Measurements from ENCODE around the gene GRM1. TPM values are rescaled to one million over a fixed set of nuclear protein-coding genes. Genes with fewer than 3 reads are reported as not detected.

GRM1 gene
- polyA plus RNA-seq, 3 donors: not detected

DNA sequence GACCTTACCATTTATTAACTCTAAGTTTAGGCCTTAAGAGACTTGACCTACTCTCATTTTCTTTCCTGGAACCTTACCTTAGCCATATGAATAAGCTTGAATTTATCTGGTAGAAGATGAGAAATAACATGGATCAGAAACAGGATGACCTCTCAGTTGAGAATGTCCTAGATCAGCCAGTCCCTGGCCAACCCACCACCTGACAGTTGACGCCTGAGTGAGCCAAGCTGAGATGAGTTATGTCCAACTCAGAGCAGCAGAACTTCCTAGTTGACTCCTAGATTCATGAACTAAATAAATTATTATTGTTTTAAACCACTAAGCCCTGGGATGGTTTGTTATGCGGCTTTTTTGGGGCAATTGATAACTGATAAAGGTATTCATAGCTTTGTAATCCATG is 281.8 kb downstream of the GRM1 start:
- Histone ChIP-seq H3K9ac (ENCODE audit: insufficient read depth, low read length, poor library complexity, severe bottlenecking) (no peak overlapping the region), H3K4me1 (ENCODE audit: control insufficient read depth in 1 of 2, insufficient read depth in 2 of 2, low read length in 2 of 2) (peaks cover 2% of the 10 kb centered on the region in 2 donors), H4K20me1 (ENCODE audit: insufficient read depth, low read length) (no peaks in the 10 kb centered on the region), H3K36me3 (replicated peaks in 1 of 2; ENCODE audit: control insufficient read depth in 1 of 2, insufficient read depth in 2 of 2, low read length in 2 of 2) (no peaks in the 10 kb centered on the region), H3K4me3 (replicated peaks in 1 of 3; ENCODE audit: low read depth in 2 of 3, low read length in 3 of 3) (no peak overlapping the region), H3K79me2 (ENCODE audit: insufficient read depth, low read length) (no peaks in the 10 kb centered on the region), H3K4me2 (replicated peaks; ENCODE audit: extremely low read depth, low read length, poor library complexity, severe bottlenecking) (no peak overlapping the region), H3K9me3 (replicated peaks in 1 of 2; ENCODE audit: control insufficient read depth in 1 of 2, insufficient read depth in 1 of 2, low read length in 2 of 2) (no peaks in the 10 kb centered on the region), H3K27me3 (ENCODE audit: control insufficient read depth in 2 of 2, insufficient read depth in 2 of 2, low read length in 2 of 2) (no peaks in the 10 kb centered on the region), H2AFZ (ENCODE audit: insufficient read depth, low read depth, low read length, poor library complexity, severe bottlenecking) (no peak overlapping the region), H3K27ac (ENCODE audit: low read depth in 1 of 2, low read length in 2 of 2) (no peak overlapping the region)
- Mint-ChIP-seq H3K4me3 (no peak overlapping the region), H3K9me3 (peaks cover 0 to 3% (median 0%) of the 10 kb centered on the region in 7 donors), H3K27ac (no peak overlapping the region), H3K27me3 (ENCODE audit: low read depth in 3 of 3) (peaks cover 0 to 2% (median 0%) of the 10 kb centered on the region in 3 donors), H3K36me3 (no peaks in the 10 kb centered on the region), H3K4me1 (peaks cover 6% of the 10 kb centered on the region)
- intact Hi-C loops (cut with micrococcal nuclease): no loop called here
- WGBS (ENCODE audit: insufficient coverage): no CpG with 5 or more reads among the region's 2 CpGs
- DNase-seq: no peak
- TF ChIP-seq CTCF (IDR thresholded peaks at IDR 0.05): no peak

DNA sequence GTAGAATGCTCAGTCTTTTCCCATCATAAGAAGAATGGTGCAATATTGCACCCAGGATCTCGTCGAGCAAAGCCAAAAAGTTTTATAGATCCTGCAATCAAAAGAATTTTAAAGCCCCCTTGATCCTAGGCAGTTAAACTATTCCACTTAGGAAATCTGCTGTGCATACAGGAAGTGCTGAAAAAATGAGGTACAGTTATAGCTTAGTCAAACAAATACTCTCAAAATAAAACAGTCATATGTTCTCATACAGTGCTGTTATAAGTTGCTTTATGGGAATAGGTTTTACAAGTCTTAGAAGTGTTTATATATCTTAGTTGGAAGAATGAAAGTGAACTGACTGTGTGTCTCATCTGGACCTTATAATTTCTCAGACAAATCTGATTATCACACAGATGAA is 282.2 kb downstream of the GRM1 start:
- H3K9me3 Mint-ChIP-seq: peaks cover 0 to 3% (median 0%) of the 10 kb centered on the region in 7 donors
- intact Hi-C loops (cut with micrococcal nuclease): no loop called here
- no peak for TF ChIP-seq CTCF (IDR thresholded peaks at IDR 0.05)
- H3K27me3 ChIP-seq (ENCODE audit: control insufficient read depth in 2 of 2, insufficient read depth in 2 of 2, low read length in 2 of 2): no peaks in the 10 kb centered on the region
- no peaks in the 10 kb centered on the region for H3K9me3 ChIP-seq (replicated peaks in 1 of 2; ENCODE audit: control insufficient read depth in 1 of 2, insufficient read depth in 1 of 2, low read length in 2 of 2)
- DNase-seq: no peak
- H3K9ac ChIP-seq (ENCODE audit: insufficient read depth, low read length, poor library complexity, severe bottlenecking): no peak overlapping the region
- no CpG with 5 or more reads among the region's 2 CpGs for WGBS (ENCODE audit: insufficient coverage)
- no peak overlapping the region for H3K27ac Mint-ChIP-seq
- H3K36me3 ChIP-seq (replicated peaks in 1 of 2; ENCODE audit: control insufficient read depth in 1 of 2, insufficient read depth in 2 of 2, low read length in 2 of 2): no peaks in the 10 kb centered on the region
- no peak overlapping the region for H3K27ac ChIP-seq (ENCODE audit: low read depth in 1 of 2, low read length in 2 of 2)
- no peak overlapping the region for H3K4me3 Mint-ChIP-seq
- H3K79me2 ChIP-seq (ENCODE audit: insufficient read depth, low read length): no peaks in the 10 kb centered on the region
- H3K4me3 ChIP-seq (replicated peaks in 1 of 3; ENCODE audit: low read depth in 2 of 3, low read length in 3 of 3): no peak overlapping the region
- H4K20me1 ChIP-seq (ENCODE audit: insufficient read depth, low read length): no peaks in the 10 kb centered on the region
- H3K4me1 ChIP-seq (ENCODE audit: control insufficient read depth in 1 of 2, insufficient read depth in 2 of 2, low read length in 2 of 2): no peaks in the 10 kb centered on the region
- no peak overlapping the region for H2AFZ ChIP-seq (ENCODE audit: insufficient read depth, low read depth, low read length, poor library complexity, severe bottlenecking)
- no peaks in the 10 kb centered on the region for H3K36me3 Mint-ChIP-seq
- H3K4me1 Mint-ChIP-seq: peaks cover 1% of the 10 kb centered on the region
- no peak overlapping the region for H3K4me2 ChIP-seq (replicated peaks; ENCODE audit: extremely low read depth, low read length, poor library complexity, severe bottlenecking)
- H3K27me3 Mint-ChIP-seq (ENCODE audit: low read depth in 3 of 3): peaks cover 0 to 2% (median 0%) of the 10 kb centered on the region in 3 donors

Measured in CD14-positive monocyte (primary cell).